HG03460 (cell line): ENCODE data around the gene DCST2.
"Not testable (repeated sequence)": the region's sequence is repeated elsewhere in the genome, so short reads cannot be mapped to it uniquely, and the experiment has no call there.

ENCODE experiments used
- ATAC-seq: cut with Tn5 transposase; IDR thresholded peaks from one replicate; pipeline ENCODE4 v1.9.1; 2021; ENCODE audit not compliant: unreplicated experiment

The DCST2 gene

DNA sequence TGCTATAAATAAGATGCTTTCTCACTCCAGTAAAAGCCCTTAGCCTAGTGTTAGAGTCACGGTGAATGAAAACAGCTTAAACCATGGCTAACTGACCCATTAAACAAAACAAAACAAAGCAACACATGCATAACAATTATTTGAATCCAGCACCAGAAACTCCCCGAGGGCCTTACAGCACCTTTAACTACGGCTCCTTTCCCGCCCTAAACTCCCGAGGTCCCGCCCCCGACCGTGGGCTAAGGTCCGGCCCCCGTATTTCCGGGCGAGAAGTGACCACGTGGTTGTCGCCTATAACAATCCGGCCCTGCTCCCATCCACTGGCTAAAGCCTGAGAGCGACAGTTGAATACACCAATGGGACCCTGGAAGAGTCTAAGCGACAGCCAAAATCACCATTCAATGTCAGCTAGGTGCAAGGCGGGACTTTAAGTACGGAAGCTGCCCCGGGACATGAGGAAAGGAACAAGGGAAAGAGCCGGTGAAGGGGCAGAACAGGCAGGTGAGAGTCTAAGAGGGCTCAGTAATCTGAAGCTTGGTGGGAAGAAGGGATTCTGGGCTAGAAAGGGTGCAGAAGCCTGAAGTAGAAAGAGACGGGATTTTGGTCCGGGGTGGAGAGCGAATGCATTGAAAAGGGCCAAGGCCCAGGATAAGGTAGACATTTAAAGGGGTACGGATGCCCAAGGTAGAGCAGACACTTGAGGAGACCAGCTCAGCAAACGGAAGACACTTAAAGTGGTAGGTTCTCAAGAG is 50.5 kb downstream of the DCST2 start, which contains the start of gene FLAD1:
TSS of gene FLAD1 (plus strand) at position 448 of the 752 bp plus-strand sequence. CDS start 351 bp downstream, outside the sequence.
- ATAC-seq: peak; percentile 99

DNA sequence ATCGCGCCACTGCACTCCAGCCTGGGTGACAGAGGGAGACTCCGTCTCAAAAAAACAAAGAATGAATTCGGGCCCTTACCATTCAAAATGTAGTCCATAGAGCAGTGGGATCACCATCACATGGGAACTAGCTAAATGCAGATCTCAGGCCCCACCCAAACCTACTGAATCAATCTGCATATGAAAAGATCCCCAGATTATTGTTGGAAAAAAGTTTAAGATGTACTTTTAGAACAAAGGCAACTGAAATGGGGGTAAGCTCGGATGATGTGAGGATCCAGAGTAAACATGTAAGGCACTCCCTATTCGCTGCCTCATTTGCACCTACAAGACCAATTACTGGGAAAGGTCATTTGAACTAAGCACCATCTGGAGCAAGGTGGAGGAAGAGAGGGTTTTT is 51.2 kb downstream of the DCST2 start:
- no peak for ATAC-seq

DNA sequence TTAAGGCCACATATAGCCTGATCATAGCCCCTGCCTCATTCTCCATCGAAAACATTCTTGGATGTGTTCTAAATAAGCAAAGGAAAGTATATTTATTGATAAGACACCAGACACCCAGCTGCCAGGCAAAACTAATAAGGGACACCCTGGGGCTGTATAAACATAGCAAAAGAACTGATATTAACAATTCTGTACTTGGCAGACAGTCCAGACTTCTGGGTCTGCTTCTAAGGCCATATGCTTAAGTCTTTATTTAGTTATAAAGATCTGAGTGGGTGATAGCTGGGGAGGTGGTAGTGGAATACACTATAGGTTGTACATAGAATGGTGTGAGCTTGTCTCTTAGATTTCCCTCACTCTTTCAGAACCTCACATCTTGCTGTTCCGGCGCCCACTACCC is 55.2 kb downstream of the DCST2 start:
- ATAC-seq: no peak

DNA sequence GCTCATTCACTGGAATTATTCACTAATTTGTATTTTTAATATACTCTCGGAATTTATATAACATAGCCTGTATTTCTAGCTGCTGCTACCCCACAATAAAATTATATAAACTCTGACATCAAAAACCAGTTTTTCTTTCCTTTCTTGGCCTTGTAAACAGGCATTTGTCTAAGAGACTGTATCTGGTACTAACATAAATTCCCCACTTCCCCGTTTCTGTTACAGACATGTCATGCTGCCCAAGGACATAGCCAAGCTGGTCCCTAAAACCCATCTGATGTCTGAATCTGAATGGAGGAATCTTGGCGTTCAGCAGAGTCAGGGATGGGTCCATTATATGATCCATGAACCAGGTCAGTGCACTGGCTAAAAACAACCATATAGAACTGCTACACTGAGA is 55.8 kb downstream of the DCST2 start:
- not testable (repeated sequence) for ATAC-seq

DNA sequence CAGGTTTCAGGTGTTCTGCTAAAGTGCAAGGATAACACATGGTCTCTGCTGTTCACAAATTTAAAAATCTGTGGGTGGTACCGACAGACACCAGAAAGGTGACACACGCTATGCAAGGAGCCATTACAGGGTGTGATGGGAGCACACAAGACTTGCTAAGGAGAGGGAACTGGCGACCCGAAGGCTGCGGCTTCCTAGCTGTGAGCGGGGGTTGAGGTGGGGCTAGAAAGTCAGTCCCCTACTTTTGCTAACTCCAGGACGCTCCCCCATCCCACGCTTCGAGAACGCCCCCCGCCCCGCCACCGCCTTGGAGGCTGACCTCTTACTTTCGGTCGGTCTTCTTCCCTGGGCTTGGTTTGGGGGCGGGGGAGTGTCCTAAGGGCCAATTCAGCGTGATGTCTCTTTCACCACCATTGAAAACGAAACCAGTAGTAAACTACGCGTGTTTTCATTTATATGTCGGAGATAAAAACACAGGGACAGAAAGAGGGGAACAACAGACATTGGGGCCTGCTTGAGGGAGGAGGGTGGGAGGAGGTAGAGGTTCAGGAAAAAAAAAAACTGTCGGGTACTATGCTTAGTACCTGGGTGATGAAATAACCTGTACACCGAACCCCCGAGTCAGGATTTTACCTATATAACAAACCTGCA is 58.0 kb downstream of the DCST2 start:
- ATAC-seq: no peak

DNA sequence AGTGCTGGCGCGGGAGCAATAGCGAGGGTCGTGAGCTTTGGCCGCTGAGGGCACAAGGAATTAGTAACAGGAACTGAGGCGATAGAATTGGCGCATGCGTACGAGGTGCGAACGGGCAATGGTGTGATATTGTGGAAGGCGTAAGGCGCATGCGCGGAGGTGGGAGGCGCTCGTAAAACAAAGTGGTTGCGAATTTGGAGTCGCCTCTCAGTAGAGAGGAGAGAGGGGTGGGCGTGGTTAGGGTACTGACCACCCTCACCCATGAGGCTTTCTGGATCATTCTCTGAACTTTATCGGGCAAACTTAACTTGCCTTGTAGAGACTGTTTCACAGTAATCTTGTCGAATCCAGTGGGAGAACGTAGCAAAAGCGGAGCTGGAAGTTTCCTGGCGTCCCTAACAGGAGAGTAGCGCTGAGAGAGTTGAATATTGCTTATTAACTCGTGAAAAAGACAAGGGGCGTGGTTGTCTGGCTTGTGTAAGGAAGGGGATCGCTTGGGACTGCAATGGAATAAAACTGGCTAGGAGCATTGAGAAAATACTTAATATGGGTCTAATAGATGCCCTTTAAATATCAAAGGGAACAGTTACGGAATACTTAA is 58.7 kb downstream of the DCST2 start:
- ATAC-seq: peak; percentile 55

DNA sequence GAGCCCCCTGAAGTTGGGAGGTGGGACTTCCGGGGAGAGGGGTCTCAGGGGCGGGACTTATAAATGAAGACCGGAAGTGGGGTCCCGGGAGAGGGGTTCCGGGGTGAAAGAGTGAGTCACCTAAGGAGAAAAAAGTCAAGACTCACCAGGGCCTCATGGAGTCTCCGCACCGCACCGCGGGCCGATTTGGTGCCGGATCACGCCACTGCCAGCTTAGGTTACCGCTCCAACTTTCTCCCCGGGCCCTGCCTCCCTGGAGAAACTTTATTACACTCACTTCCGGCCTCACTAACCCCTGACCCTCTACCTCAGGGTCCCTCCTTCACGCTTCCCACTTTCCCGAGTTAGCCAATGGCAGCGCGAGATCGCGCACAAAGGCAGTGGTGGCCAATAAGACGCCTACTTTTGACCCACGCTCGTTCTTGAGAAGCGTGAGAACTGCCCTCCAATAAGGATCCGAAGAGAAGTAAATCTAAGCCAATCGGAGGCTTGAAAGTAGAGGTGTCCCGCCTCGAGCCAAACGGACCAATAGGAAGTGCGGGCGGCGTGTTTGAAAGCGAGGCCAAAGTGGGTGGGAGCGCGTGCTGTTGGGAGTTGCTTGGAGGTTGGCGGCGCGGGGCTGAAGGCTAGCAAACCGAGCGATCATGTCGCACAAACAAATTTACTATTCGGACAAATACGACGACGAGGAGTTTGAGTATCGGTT is 59.3 kb downstream of the DCST2 start, which contains the start of gene CKS1B:
TSS of gene CKS1B (plus strand) at position 580 of the 706 bp plus-strand sequence. CDS start at position 645, 65 bp downstream.
- peak; percentile 68 for ATAC-seq

DNA sequence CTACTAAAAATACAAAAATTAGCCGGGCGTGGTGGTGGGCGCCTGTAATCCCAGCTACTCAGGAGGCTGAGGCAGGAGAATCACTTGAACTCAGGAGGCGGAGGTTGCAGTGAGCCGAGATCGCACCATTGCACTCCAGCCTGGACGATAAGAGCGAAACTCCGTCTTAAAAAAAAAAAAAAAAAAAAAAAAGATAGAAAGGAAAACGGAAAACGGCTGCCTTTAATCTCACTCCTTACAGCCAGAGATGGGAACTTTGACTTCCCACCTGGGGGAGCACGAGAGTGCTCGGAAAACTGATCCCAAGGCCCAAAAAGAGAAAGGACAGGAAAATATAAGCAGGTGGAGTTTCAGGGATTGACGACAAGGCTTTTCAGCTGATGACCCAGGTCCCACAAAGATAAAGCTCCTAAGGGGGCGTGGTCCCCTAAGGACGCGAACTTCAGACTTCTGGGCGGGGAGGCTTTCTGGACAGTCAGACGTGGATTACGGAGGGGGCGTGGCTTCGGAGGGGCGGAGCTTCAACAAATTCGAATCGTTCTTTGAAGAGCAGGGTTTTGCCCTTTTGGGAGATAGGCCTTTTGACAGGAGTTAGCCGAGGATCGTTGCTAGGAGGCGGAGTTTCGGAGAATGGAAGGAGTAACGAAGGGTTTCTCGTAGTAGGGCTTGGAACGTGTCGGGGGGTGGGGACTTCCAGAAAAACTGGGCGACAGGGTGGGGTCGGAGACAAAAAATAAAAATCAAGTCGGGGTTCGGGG is 60.1 kb downstream of the DCST2 start:
- ATAC-seq: no peak

DNA sequence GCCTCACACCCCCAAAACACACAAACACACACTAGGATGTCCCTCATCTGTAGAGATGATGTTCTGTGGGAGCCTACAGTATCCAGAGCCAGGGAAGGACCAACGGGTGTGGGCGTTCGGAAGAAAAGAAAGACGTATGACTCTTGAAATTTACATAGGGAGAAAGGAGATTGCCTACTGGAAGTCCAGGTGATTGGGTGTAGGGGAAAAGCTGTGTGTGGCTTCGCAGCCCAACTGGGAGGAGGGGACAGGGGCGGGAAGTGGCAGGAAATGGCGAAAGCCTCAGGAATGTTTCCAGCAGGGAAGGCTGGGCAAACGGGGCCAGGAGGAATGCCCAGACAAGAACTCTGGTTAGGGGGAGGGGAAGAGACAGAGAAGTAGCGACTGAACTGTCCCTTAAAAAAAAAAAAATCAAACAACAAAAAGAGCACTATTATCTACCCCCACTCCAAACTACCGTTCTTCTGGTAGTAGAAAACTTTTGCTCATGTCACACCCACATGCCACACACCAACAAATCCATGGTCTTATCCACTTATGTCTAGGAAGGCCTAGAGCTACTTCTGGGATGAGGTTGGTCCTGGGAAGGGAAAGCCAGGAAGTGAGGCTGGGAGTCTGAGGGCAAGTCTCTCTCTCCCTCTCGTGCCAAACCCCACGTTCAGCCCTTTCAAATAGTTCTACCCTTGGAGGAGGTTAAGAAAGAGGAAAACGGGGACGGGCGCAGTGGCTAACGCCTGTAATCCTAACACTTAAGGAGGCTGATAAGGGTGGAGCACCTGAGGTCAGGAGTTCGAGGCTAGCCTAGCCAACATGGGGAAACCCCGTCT is 60.9 kb downstream of the DCST2 start:
- ATAC-seq: no peak

DNA sequence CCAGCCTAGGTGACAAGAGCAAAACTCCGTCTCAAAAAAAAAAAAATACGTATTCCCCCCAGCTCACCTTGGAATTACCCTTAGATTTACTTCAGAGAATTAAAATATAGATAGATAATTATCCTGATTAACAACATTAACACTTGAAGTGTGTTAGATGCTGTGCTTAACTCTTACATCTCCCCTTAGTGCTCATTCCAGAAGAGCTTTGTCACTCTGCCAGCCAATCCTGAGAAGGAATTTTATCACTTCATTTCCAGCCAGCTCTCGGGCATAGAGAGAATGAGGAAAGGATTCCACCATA is 61.4 kb downstream of the DCST2 start:
- ATAC-seq: no peak

DNA sequence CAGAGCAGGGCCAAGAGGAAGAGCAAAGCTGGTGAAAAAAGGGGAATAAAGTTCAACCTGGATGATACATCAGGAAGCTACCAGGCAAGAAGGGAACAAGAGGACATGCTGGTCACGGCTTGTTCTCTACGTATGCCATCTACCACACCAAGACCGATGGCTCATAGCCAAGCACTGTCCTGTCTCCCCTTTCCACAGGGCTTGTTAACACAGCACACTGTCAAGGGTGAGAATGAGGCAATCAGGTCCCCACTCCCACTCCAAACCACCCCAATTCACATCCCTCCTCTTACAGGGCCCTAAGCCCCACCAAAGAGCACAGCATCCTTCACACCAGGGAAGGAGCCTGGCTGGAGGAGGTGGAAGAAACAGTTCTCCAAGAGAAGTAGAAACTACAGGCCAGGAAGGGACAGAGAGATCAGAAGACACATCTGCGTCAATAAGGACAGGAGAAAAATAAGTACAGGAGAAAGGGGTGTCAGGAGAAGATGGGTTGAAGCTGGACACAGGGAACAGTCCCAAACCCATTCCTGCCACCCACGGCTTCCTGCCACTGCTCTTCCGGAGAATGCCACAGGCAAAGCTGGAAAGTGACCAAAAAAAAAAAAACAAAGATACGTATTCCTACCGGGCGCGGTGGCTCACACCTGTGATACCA is 62.1 kb downstream of the DCST2 start:
- no peak for ATAC-seq

DNA sequence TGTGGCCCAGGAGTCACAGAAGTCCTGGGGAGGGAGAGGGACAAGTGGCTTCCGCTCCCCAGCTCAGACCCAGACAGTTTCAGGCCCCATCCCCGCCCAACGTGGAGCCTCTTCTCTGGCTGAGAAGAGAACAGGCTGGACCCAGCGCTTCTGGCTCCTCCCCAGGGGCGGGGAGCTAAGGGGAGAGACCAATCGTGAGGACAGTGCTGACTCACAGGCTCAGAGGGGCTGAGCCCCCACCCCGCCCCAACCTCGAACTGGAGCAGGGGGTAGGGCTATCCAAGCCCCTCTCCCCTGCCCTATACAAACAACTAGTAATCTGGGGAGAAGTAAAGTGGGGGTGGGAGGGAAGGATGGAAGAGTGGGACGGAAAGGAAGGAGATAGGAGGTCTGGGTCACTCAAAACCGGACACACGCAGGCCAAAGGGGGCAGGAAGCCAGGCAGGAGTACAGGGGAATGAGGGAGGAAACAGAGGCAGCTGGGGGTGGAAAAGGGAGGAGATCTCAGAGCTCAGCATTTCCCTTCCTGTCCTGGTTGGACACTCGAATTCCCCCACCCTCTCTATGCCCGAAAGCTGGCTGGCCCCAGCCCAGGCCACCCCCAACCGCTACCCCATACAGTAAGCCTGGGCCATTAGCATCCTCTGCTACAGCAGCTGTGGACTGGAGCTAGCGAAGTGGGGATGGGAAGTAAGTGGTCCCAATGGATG is 62.8 kb downstream of the DCST2 start, which contains the start of gene SHC1:
TSS of gene SHC1 (minus strand) at position 117 of the 710 bp plus-strand sequence. CDS start 221 bp downstream, outside the sequence.
- no peak for ATAC-seq

DNA sequence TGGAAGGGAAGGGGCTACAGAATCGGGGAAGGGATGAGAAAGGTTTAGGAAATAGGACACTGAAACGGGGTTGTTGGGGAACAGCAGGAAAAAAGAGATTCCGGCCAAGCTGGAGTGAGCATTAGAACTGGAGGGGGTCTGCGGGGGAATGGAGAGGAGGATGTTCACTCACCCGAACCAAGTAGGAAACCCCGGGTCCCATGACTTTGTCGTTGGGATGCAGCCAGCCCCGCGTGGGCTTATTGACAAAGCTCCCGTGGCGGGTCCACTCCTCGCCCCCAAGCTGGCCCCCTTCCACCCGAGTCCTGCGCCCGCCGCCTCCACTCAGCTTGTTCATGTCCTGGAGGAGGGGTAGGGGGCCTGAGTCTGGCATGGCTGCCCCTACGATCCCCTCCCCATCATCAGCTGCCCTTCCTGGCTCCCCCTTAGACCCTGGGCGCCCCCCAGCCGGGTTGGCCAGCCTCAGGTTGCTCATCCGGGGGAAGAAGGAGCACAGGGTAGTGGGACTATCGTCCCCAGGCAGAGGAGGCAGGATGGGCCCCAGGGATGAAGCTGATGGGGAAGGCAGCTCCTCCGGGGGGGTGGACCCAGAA is 63.6 kb downstream of the DCST2 start:
- ATAC-seq: no peak

DNA sequence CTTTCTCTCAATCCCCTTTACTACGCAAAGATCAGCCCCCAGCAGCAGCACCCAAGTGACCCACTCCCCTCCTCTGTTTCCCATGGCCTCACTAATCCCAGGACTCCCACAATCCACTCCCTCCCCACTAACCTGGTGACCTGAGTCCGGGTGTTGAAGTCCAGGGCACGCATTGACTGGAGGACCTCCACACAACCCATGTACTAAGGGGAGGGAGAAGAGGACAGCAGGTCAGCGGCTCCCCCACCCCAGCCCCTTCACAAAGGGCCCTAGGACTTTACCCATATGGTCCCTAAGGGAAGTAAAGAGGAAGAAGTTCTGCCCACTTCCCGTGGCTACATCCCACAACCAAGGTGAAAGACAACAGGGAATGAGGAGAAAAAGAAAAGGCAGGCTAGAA is 64.3 kb downstream of the DCST2 start:
- no peak for ATAC-seq

DNA sequence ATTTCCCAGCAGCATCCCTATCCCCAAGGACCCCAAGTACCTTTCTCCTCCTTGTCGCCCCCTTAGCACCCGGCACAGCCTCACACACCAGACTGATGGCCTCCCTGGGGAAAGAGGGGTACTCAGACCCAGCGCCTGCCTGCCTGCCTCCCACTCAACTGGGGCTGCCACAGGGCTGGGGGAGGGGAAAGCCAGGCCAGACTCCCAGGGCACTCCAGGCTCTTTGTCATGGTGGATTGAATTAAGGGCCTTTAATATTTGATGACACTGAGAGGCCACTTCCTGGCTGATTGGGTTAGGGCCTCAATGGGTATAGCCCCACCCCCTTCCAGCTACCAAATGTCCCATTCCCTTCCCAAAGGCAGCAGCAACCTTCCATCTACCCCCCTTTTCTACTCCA is 64.8 kb downstream of the DCST2 start:
- no peak for ATAC-seq
